HG03159 (cell line): Measurements from ENCODE around the gene SETD5.
"Not testable (repeated sequence)": the region's sequence is repeated elsewhere in the genome, so short reads cannot be mapped to it uniquely, and the experiment has no call there.

Experiments used
- ATAC-seq: cut with Tn5 transposase; IDR thresholded peaks from one replicate; pipeline ENCODE4 v1.9.1; 2021; ENCODE audit warnings: mild to moderate bottlenecking, moderate library complexity; ENCODE audit not compliant: unreplicated experiment

Gene SETD5

GRCh38 chr3:9455596-9456131 lies 58.2 kb downstream of the SETD5 start:
- no peak for ATAC-seq

- no peak for ATAC-seq
Observed at GRCh38 chr3:9467451-9467850, 70.0 kb downstream of the SETD5 start.

DNA sequence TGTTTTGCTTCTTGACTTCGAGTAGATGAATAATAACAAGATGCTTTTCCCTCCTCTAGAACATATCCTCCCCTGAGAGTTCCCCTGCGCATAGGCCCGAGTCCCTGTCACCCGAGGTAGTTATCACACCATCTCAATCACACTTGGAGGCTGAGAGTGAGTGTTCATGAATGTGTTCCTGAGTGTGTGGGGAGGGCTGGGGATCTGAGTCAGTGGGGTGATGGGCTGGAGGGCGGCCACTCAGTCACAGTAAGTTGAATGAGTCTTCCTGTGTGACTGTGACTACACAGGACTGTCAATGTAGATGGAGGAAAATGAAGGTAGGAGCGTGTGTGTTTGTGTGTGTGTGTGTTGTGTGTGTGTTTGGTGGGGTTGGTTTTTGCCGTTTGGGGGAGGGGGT lies 71.0 kb downstream of the SETD5 start:
- ATAC-seq = no peak

GRCh38 chr3:9469986-9470385 lies 72.6 kb downstream of the SETD5 start:
- no peak for ATAC-seq

GRCh38 chr3:9473496-9474065 lies 76.2 kb downstream of the SETD5 start:
- no peak for ATAC-seq

- no peak for ATAC-seq
Observed at GRCh38 chr3:9474482-9474881, 77.1 kb downstream of the SETD5 start.

GRCh38 chr3:9476935-9477334 lies 79.5 kb downstream of the SETD5 start:
- no peak for ATAC-seq

DNA sequence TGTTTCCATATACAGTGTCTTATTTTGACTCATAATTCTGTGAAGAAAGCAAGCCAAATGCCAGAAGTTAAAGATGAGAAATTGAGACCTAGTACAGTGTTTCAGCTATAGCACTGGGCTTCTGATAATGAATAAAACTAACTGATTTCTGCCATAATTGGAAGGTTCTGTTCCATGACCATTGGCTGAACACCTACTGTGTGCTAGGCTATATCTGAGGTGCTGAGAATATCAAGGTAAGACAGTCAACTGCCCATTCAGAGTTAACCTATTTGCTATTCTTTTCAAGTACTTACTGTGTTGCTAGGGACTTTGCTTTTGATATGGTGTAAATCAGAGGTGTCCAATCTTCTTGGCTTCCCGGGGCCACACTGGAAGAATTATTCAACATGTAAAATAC lies 82.8 kb downstream of the SETD5 start:
- no peak for ATAC-seq

DNA sequence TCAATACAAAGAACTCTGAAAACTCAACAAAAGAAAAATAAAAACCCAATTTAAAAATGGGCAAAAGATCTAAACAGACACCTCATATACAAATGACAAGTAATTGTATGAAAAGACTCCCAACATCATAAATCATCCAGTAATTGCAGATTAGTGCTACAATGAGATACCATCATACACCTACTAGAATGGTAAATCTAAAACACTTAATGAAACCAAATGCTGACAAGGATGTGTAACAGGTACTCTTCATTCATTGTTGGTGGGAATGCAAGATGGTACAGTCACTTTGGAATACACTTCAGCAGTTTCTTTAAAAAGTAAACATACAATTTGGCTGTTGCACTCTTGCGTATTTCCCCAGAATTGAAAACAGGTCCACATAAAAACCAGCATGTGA lies 87.8 kb downstream of the SETD5 start:
- no peak for ATAC-seq

GRCh38 chr3:9491506-9491905 lies 94.1 kb downstream of the SETD5 start:
- no peak for ATAC-seq

GRCh38 chr3:9494036-9494435 lies 96.6 kb downstream of the SETD5 start:
- ATAC-seq = not testable (repeated sequence)

DNA sequence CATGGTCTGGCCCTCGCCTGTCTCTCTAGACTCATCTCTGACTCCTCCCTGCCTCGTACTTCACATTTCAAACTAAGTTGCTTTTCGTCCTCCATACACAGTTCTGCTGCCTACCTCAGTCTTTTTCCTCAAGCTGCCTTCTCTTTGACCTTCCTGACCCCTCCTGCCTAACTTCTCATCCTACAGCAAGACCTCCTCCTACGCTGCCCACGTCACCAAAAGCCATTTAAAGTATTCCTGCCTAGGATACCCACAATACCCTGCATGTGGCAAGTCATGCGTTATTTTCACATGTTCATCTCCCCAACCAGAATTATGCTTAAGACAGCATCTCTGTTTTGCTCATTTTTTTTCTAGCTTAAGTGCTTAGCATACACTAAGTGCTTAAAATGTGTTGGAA lies 99.5 kb downstream of the SETD5 start:
- ATAC-seq = no peak

GRCh38 chr3:9497821-9498565 lies 100.6 kb downstream of the SETD5 start:
- no peak for ATAC-seq

DNA sequence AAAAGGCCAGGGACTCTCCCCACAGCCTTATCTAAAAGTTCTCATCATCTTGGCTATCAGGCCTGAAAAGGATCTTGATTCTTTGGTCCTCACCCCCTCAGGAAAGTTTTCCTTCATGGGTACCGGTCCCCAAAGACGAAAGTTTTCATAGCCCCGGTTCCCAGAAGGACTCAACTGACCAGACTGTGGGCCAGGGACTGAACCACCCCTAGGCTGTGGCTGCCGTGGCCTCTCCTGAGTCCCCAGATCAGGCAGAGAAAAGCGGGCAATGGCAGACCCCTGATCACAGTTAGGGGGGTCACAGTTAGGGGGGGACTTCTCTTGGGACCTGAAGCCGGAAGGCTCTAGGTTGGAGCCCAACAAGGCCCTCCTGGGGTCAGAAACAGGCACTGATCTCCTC lies 101.4 kb downstream of the SETD5 start:
- no peak for ATAC-seq

GRCh38 chr3:9499455-9500107 lies 102.2 kb downstream of the SETD5 start:
- ATAC-seq = no peak

- ATAC-seq = no peak
Observed at GRCh38 chr3:9500108-9501050, 103.0 kb downstream of the SETD5 start.

- no peak for ATAC-seq
Observed at GRCh38 chr3:9501226-9501625, 103.8 kb downstream of the SETD5 start.

GRCh38 chr3:9503283-9503682 lies 105.9 kb downstream of the SETD5 start:
- no peak for ATAC-seq

- ATAC-seq = no peak
Observed at GRCh38 chr3:9507586-9508578, 110.5 kb downstream of the SETD5 start.

- no peak for ATAC-seq
Observed at GRCh38 chr3:9508781-9509180, 111.4 kb downstream of the SETD5 start.
